Kidney epithelial cell (primary cell): ENCODE data around the gene KRT32. TPM values are rescaled to one million over a fixed set of nuclear protein-coding genes. Genes with fewer than 3 reads are reported as not detected.

Experiments used
- DNase-seq: peaks from one replicate; pipeline ENCODE4 v3.0.0-alpha.2; 2010; ENCODE audit warnings: low read depth
- H3K27me3 ChIP-seq: 2 replicates; pipeline ENCODE4 v1.6.0; 2011; ENCODE audit warnings: low read length; ENCODE audit not compliant: control insufficient read depth, insufficient read depth
- H3K36me3 ChIP-seq: 2 replicates; pipeline ENCODE4 v1.5.1; 2011; ENCODE audit warnings: low read length; ENCODE audit not compliant: control insufficient read depth, insufficient read depth
- H3K4me3 ChIP-seq: 2 replicates; pipeline ENCODE4 v1.5.1; 2011; ENCODE audit warnings: low read depth, mild to moderate bottlenecking, control low read depth, low read length
- CTCF ChIP-seq: IDR thresholded peaks from 2 replicates; pipeline ENCODE4 v1.5.1; 2011; ENCODE audit warnings: mild to moderate bottlenecking, moderate library complexity, low read length, control low read depth, inconsistent platforms; ENCODE audit not compliant: insufficient read depth, poor library complexity, severe bottlenecking
- total RNA-seq: library from RNA; depleted of rRNA; stranded (reverse); fragments of >200 nt; gene quantifications from 2 replicates; pipeline ENCODE4 v1.2.3, GENCODE V29; 2015

Gene KRT32
- total RNA-seq, 1 donor from 2014 or later = not detected

- Histone ChIP-seq H3K4me3 (no peak overlapping the region), H3K36me3 (no peaks in the 10 kb centered on the region), H3K27me3 (no peaks in the 10 kb centered on the region)
- DNase-seq = no peak
- no peak for TF ChIP-seq CTCF
Observed at GRCh38 chr17:41455236-41455635, 11.9 kb downstream of the KRT32 start.

GRCh38 chr17:41453066-41453465 lies 14.1 kb downstream of the KRT32 start:
- DNase-seq = no peak
- TF ChIP-seq CTCF = no peak
- Histone ChIP-seq H3K27me3 (no peaks in the 10 kb centered on the region), H3K36me3 (no peaks in the 10 kb centered on the region), H3K4me3 (no peak overlapping the region)

- Histone ChIP-seq H3K36me3 (no peaks in the 10 kb centered on the region), H3K4me3 (no peak overlapping the region), H3K27me3 (no peaks in the 10 kb centered on the region)
- TF ChIP-seq CTCF = no peak
- DNase-seq = no peak
Observed at GRCh38 chr17:41452281-41452680, 14.9 kb downstream of the KRT32 start.

- Histone ChIP-seq H3K4me3 (no peak overlapping the region), H3K36me3 (no peaks in the 10 kb centered on the region), H3K27me3 (no peaks in the 10 kb centered on the region)
- no peak for DNase-seq
- no peak for TF ChIP-seq CTCF
Observed at GRCh38 chr17:41451154-41451728, 15.9 kb downstream of the KRT32 start.

GRCh38 chr17:41449008-41449407 lies 18.2 kb downstream of the KRT32 start:
- DNase-seq = no peak
- H3K36me3 ChIP-seq = no peaks in the 10 kb centered on the region
- TF ChIP-seq CTCF = no peak
- H3K4me3 ChIP-seq = no peak overlapping the region
- no peaks in the 10 kb centered on the region for H3K27me3 ChIP-seq

GRCh38 chr17:41448506-41448905 lies 18.7 kb downstream of the KRT32 start:
- Histone ChIP-seq H3K36me3 (no peaks in the 10 kb centered on the region), H3K4me3 (no peak overlapping the region), H3K27me3 (no peaks in the 10 kb centered on the region)
- no peak for DNase-seq
- TF ChIP-seq CTCF = no peak
